GM12875 (cell line): ENCODE data around the gene TEAD4.

Experiments used
- H3K4me3 ChIP-seq: one replicate; pipeline ENCODE4 v1.5.1; 2011; ENCODE audit warnings: low read depth, low read length, control low read depth
- TF ChIP-seq, protein P1 (sequence below): IDR thresholded peaks from 2 replicates; pipeline ENCODE4 v1.5.1; 2011; ENCODE audit warnings: low read depth, mild to moderate bottlenecking, control low read depth, inconsistent platforms, low read length, moderate library complexity, borderline replicate concordance; ENCODE audit not compliant: insufficient read depth

TEAD4 gene

DNA sequence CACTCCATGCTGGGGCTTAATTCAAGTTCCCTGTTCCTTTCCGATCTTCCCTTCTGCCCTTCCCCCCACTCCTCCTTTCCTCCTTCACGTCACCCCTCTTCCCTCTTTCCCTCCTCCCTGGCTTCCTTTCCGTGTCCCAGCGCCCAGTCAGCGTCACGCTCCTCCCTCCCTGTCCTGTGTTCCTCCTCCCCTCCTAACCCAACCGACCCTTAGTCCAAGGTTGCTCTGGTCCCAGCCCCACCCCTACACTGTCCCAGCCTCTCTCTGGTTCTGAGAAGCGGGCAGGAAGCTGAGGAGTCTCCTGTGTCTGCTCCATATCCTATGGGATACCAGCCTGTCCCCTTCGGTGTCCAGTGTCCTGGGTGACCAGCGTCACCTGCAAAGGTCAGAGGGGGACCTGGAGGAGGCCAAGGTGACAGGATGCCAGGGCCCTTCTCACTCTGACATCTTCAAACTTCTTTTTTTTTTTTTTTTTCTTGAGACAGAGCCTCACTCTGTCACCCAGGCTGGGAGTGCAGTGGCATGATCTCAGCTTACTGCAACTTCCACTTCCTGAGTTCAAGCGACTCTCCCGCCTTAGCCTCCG, 61.7 kb downstream of the TEAD4 start:
- H3K4me3 ChIP-seq, result no peak overlapping the region
- TF ChIP-seq, protein P1, sequence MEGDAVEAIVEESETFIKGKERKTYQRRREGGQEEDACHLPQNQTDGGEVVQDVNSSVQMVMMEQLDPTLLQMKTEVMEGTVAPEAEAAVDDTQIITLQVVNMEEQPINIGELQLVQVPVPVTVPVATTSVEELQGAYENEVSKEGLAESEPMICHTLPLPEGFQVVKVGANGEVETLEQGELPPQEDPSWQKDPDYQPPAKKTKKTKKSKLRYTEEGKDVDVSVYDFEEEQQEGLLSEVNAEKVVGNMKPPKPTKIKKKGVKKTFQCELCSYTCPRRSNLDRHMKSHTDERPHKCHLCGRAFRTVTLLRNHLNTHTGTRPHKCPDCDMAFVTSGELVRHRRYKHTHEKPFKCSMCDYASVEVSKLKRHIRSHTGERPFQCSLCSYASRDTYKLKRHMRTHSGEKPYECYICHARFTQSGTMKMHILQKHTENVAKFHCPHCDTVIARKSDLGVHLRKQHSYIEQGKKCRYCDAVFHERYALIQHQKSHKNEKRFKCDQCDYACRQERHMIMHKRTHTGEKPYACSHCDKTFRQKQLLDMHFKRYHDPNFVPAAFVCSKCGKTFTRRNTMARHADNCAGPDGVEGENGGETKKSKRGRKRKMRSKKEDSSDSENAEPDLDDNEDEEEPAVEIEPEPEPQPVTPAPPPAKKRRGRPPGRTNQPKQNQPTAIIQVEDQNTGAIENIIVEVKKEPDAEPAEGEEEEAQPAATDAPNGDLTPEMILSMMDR, result no peak

DNA sequence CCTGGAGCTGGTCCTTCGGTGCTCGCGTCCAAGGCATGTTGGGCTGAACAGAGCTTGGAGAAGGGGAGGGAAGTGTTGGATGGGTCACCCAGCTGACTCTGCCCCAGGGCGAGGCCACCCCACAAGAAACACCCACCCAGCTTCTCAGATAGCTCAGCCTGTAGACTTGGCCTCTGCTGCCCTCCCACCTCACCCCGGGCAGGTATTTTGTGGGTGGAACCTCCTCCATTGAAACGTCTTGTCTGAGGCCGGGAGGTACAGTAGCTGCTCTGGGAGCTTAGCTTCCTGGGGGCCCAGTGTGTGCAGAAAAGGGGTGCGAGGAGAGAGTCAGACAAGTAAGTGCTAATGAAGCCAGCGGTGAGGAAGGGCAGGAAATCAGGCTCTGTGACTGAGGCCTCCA, 63.2 kb downstream of the TEAD4 start:
- TF ChIP-seq, protein P1, result no peak
- no peak overlapping the region for H3K4me3 ChIP-seq

DNA sequence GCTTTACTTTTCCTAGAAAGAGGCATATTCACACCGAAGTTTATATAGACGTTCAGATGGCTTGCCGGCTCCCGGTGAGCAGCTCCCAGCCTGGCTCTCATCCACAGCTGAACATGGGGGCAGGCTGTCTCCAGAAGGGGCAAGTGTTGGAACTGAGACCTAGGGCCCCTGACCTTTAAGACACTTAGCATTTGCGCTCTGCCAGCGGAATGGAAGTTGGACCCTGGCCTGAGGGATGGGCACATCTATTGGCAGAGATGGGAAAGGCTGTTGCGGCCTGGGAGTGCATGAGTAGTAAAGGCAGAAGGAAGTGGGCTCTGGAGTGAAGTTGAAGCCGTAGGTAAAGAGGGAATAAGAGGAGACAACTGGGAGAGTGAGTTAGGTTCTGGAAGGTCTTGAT, 63.8 kb downstream of the TEAD4 start:
- TF ChIP-seq, protein P1, result no peak

DNA sequence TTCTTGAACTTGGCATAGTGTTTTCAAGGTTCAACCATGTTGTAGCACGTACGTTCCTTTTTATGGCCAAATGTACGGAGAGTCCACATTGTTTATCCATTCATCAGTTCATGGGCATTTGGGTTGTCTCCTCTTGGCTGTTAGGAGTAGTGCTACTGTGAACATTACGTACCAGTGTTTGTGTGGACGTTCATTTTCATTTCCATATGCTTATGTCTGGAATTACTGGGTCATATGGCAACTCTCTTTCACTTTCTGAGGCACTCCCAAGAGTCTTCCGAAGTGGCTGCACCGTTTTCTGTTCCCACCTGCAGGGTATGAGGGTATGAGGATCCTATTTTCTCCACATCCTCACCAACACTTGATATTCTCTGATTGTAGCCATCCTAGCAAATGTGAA, 68.9 kb downstream of the TEAD4 start:
- TF ChIP-seq, protein P1, result no peak
- no peak overlapping the region for H3K4me3 ChIP-seq

More for the DNA sequence above, 63.8 kb downstream of the TEAD4 start:
- H3K4me3 ChIP-seq, result no peak overlapping the region

DNA sequence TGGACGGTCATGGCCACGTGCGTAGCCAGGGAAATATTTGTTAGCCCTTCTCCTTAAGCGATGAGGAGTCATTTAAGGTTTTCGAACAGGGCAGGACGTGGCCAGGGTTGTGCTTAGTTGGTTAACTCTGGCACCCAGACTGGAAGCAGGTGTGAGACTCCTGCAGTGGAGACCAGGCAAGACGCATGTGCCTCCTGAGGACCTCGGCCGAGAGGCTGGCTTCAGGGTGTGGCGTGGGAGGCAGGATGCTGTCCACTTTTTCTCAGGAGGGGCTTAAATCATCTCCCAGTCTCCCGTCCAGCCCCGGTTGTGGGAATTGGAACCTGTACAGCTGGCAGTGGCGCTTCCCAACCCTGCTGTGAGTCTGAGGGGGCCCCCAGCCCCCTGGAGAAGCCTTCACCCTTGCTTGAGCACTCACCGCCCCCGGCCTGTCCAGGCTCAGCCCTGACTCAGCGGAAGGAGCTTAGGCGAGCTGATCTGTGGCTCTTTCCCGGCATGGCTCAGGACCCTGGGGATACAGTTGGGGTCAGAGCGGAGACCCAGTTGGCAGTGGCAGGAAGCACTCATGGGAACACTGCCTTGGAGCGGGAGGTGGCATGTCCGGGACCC, 71.7 kb downstream of the TEAD4 start:
- TF ChIP-seq, protein P1, result no peak
- no peak overlapping the region for H3K4me3 ChIP-seq

DNA sequence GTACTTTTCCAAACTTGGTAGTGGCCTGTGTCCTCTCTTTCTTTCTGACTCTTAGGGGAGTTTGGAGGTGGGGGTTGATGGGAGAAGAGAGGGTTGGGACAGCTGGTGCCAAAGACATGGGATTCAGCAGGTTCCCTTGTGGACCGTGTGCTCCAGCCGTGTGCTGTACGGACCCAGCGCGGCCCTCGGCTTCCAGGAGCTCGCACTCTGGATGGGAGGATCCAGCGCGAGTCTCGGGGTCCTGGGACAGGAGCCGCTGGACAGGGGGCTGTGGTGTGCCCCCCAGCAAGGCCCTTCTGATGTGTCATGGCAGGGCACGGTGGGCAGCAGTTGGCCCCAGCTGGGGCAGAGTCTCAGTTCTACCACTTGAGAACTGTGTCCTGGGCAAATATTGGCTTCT, 73.0 kb downstream of the TEAD4 start:
- H3K4me3 ChIP-seq, result no peak overlapping the region
- TF ChIP-seq, protein P1, result no peak
